Nephron (organoid): ENCODE measurements around the gene ZNHIT3.
"Not testable (repeated sequence)": the region's sequence is repeated elsewhere in the genome, so short reads cannot be mapped to it uniquely, and the experiment has no call there.

Experiments
- H3K27ac Mint-ChIP-seq, 3 experiments: 2 replicates each; pipeline ENCODE4 v1.8.0; 2020; ENCODE audit warnings: mixed read lengths in 3 of 3, mild to moderate bottlenecking in 2 of 3, moderate library complexity in 1 of 3
- H3K27me3 Mint-ChIP-seq: 2 replicates; pipeline ENCODE4 v1.8.0; 2021; ENCODE audit warnings: low read depth, mild to moderate bottlenecking, moderate library complexity, mixed read lengths
- H3K36me3 Mint-ChIP-seq: 2 replicates; pipeline ENCODE4 v1.8.0; 2020; ENCODE audit warnings: low read depth, mixed read lengths
- H3K4me1 Mint-ChIP-seq: 2 replicates; pipeline ENCODE4 v1.8.0; 2020; ENCODE audit warnings: mixed read lengths
- H3K4me3 Mint-ChIP-seq, 3 experiments: 2 replicates each; pipeline ENCODE4 v1.8.0; 2020; ENCODE audit warnings: mild to moderate bottlenecking in 3 of 3, mixed read lengths in 3 of 3, moderate library complexity in 2 of 3
- H3K9me3 Mint-ChIP-seq: 2 replicates; pipeline ENCODE4 v1.8.0; 2020; ENCODE audit warnings: mixed read lengths
- TF ChIP-seq, protein P1 (sequence below), 3 experiments: fragments of 200-600 bp; sonication (generic); IDR thresholded peaks; one replicate each; pipeline ENCODE4 v1.5.0; 2021; ENCODE audit warnings: antibody characterized with exemption in 3 of 3; ENCODE audit not compliant: unreplicated experiment in 3 of 3

ZNHIT3 gene

DNA sequence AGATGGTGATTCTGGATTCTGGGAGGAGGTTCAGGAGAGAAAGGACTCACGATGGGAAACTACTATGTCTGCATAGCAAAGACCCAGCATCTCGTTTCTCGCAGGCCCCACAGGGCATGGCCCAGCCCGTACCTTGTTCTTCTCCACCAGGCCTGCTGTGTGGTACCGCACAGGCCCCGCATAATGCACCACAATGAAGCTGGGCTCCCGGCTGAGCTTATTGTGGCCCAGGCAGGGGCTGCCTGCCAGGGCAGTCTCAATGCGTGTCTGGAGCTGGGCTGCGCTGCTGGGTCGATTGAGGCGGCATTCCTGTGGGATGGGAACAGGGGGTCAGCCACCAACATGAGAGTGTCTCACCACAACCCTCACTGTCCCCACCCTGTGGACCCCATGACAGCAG, 20.4 kb downstream of the ZNHIT3 start:
- peaks cover 31% of the 10 kb centered on the region for H3K36me3 Mint-ChIP-seq
- no peaks in the 10 kb centered on the region for H3K4me1 Mint-ChIP-seq
- no peaks in the 10 kb centered on the region for H3K9me3 Mint-ChIP-seq
- H3K4me3 Mint-ChIP-seq = no peak overlapping the region
- TF ChIP-seq, protein P1, sequence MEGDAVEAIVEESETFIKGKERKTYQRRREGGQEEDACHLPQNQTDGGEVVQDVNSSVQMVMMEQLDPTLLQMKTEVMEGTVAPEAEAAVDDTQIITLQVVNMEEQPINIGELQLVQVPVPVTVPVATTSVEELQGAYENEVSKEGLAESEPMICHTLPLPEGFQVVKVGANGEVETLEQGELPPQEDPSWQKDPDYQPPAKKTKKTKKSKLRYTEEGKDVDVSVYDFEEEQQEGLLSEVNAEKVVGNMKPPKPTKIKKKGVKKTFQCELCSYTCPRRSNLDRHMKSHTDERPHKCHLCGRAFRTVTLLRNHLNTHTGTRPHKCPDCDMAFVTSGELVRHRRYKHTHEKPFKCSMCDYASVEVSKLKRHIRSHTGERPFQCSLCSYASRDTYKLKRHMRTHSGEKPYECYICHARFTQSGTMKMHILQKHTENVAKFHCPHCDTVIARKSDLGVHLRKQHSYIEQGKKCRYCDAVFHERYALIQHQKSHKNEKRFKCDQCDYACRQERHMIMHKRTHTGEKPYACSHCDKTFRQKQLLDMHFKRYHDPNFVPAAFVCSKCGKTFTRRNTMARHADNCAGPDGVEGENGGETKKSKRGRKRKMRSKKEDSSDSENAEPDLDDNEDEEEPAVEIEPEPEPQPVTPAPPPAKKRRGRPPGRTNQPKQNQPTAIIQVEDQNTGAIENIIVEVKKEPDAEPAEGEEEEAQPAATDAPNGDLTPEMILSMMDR (IDR thresholded peaks at IDR 0.05; ENCODE audit: unreplicated experiment in 3 of 3) = no peak
- H3K27me3 Mint-ChIP-seq = no peaks in the 10 kb centered on the region
- H3K27ac Mint-ChIP-seq = no peak overlapping the region

DNA sequence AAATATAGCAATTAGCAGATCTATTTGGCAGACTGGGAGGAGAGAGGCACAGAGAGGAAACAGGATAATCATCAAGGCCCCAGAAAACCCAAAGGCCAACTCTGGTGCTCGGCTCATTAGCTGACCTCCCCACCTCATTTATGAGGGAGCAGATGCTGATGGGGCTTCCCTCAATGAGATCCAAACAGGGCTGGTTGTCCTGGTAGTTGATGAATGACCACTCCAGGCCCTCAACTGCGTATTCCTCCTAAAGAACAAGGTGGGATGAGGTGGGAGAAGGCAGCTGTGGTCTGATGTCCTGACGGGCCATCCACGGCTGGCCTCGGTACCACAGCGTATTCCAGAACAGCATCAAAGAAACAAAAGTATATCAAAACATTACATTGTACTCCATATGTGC, 20.8 kb downstream of the ZNHIT3 start:
- Mint-ChIP-seq H3K27me3 (no peaks in the 10 kb centered on the region), H3K4me3 (no peak overlapping the region), H3K9me3 (no peaks in the 10 kb centered on the region), H3K27ac (no peak overlapping the region), H3K36me3 (peaks cover 29% of the 10 kb centered on the region), H3K4me1 (no peaks in the 10 kb centered on the region)
- TF ChIP-seq, protein P1 (IDR thresholded peaks at IDR 0.05; ENCODE audit: unreplicated experiment in 3 of 3) = no peak

DNA sequence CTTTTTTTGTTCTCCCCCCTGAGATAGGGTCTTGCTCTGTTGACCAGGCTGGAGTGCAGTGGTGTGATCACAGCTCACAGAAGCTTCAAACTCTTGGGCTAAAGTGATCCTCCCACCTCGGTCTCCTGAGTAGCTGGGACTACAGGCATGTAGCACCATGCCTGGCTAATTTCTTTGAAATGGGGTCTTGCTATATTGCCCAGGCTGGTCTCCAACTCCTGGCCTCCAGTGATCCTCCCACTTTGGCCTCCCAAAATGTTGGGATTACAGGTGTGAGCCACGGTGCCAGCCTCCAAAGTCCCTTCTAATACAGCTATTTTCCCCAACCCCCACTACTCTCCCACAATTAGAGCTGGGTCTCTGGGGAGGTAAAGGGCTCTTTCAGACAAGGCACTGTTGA, 22.0 kb downstream of the ZNHIT3 start:
- H3K4me1 Mint-ChIP-seq, H3K27ac Mint-ChIP-seq, H3K27me3 Mint-ChIP-seq, H3K9me3 Mint-ChIP-seq, H3K4me3 Mint-ChIP-seq: not testable (repeated sequence)
- peaks cover 29% of the 10 kb centered on the region for H3K36me3 Mint-ChIP-seq

DNA sequence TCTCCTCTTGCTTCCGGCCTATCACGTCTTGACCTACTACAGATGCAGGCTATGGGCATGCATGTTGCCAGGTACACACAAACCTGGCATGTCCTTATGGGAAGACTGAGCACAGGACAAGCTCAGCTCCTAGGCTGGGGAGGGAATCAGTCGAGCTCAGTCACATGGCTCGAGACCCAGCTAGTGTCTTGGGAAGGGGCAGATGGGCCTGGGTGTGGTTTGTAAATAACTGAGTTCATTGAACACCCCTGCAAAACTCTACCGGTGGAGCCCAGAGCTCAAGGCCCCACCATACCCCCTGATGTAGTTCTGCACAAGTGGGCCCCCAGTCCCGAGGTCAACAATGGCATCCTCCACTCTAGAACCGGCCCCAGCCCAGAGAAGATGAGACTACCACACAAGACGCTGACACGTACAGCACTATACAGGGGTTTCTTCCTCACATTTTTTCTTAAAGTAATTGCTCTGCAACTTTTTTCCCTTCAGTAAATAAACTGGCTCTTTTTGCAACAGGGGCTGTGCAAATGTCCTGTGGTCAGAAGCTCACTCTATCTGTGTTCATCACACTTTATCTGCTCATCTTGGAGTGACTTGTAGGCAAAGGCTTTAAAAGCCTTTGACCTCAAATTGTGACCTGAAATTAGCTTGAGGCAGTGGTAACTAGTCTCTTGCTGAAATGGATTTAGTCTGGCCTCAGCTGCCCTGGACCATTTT, 22.9 kb downstream of the ZNHIT3 start:
- no peaks in the 10 kb centered on the region for H3K9me3 Mint-ChIP-seq
- no peaks in the 10 kb centered on the region for H3K27me3 Mint-ChIP-seq
- no peaks in the 10 kb centered on the region for H3K4me1 Mint-ChIP-seq
- H3K36me3 Mint-ChIP-seq = peaks cover 26% of the 10 kb centered on the region
- H3K27ac Mint-ChIP-seq = no peak overlapping the region
- TF ChIP-seq, protein P1 (IDR thresholded peaks at IDR 0.05; ENCODE audit: unreplicated experiment in 3 of 3) = no peak
- no peak overlapping the region for H3K4me3 Mint-ChIP-seq

DNA sequence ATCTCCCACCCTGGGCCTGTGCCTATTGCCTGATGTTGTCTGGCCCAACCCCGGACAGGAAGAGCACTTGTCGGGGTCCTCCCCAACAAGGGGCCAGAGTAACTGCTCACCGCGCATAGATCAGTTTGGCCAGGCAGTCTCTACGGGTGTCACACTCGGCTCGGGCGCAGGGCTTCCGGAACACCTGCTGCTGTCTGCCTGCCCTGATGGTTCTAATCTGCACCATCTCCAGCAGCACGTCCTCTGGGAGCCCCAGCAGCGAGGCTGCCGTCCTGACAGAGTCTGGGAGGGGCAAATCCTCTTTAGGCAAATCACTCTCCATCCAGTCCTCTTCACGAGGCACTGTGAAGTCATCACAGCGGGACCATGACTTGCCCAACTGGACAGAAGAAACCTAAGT, 24.2 kb downstream of the ZNHIT3 start:
- H3K36me3 Mint-ChIP-seq = peaks cover 32% of the 10 kb centered on the region
- no peaks in the 10 kb centered on the region for H3K27me3 Mint-ChIP-seq
- H3K9me3 Mint-ChIP-seq = no peaks in the 10 kb centered on the region
- TF ChIP-seq, protein P1 (IDR thresholded peaks at IDR 0.05; ENCODE audit: unreplicated experiment in 3 of 3) = no peak
- H3K4me1 Mint-ChIP-seq = no peaks in the 10 kb centered on the region
- no peak overlapping the region for H3K27ac Mint-ChIP-seq
- no peak overlapping the region for H3K4me3 Mint-ChIP-seq

DNA sequence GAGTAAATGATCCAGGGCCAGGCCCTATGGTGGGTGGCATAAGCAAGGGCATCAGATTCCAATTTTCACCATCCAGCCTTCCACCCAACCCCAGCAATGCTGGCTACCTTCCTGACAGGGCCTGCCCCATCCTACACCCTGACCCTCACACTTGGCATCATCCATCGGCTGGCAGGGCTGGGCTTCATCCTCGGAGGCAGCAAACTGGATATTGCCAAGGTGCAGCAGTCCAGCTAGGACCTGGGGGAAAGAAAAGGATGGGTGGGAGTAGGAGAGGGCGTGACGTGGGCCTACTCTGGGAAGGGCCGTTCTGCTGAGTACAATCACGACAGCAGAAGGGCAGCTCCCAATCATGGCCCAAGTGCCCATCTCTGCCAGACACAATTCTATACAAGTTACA, 24.7 kb downstream of the ZNHIT3 start:
- Mint-ChIP-seq H3K4me1 (no peaks in the 10 kb centered on the region), H3K27me3 (no peaks in the 10 kb centered on the region), H3K36me3 (peaks cover 31% of the 10 kb centered on the region), H3K27ac (no peak overlapping the region), H3K9me3 (no peaks in the 10 kb centered on the region), H3K4me3 (no peak overlapping the region)
- TF ChIP-seq, protein P1 (IDR thresholded peaks at IDR 0.05; ENCODE audit: unreplicated experiment in 3 of 3) = no peak
